Gastroesophageal sphincter (tissue), 3 donors: ENCODE measurements around the gene MPZL3.

ENCODE experiments used
- EP300 ChIP-seq: sonication (generic); formaldehyde crosslinking; IDR thresholded peaks from one replicate; pipeline ENCODE4 v1.6.1; 2017; ENCODE audit warnings: antibody characterized with exemption, mild to moderate bottlenecking
- POLR2A ChIP-seq, 2 donors: fragments of 450-650 bp; IDR thresholded peaks; one replicate each; pipeline ENCODE4 v1.6.1; 2017; ENCODE audit warnings: antibody characterized with exemption in 2 of 2, mild to moderate bottlenecking in 2 of 2, moderate library complexity in 1 of 2
- TF ChIP-seq, protein P1 (sequence below), 4 experiments: fragments of 200-600 bp in 2 of 4; fragments of 450-650 bp in 2 of 4; sonication (generic) in 1 of 4; IDR thresholded peaks; one replicate each; pipeline ENCODE4 v1.5.1; 2017 to 2019; ENCODE audit warnings: antibody characterized with exemption in 4 of 4, mild to moderate bottlenecking in 2 of 4, moderate library complexity in 2 of 4

DNA sequence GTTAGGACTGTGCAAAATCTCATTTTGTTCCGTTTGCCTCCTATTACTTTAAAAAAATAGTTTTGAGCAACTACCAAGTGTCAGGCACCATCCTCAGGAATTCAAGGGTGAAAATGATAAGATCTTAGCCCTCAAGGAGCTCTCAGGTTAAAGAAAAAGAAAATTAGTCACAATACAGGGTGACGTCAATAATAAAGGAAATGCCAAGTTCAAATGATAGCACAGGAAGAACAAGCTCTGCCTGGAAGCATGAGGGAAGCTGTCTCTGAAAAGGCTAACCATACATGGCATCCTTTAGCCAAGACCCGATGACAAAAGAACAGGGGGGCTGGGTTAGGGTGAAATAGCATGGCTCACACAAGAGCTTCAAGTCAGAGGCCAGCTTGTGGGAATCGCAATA is 23.0 kb upstream of the MPZL3 start:
- TF ChIP-seq, protein P1, sequence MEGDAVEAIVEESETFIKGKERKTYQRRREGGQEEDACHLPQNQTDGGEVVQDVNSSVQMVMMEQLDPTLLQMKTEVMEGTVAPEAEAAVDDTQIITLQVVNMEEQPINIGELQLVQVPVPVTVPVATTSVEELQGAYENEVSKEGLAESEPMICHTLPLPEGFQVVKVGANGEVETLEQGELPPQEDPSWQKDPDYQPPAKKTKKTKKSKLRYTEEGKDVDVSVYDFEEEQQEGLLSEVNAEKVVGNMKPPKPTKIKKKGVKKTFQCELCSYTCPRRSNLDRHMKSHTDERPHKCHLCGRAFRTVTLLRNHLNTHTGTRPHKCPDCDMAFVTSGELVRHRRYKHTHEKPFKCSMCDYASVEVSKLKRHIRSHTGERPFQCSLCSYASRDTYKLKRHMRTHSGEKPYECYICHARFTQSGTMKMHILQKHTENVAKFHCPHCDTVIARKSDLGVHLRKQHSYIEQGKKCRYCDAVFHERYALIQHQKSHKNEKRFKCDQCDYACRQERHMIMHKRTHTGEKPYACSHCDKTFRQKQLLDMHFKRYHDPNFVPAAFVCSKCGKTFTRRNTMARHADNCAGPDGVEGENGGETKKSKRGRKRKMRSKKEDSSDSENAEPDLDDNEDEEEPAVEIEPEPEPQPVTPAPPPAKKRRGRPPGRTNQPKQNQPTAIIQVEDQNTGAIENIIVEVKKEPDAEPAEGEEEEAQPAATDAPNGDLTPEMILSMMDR (IDR thresholded peaks at IDR 0.05), result no peak
- no peak for TF ChIP-seq EP300
- no peak for TF ChIP-seq POLR2A (IDR thresholded peaks at IDR 0.05)
